Stimulated activated CD4-positive, alpha-beta T cell treated with anti-CD3 and anti-CD28 coated beads, TNF-alpha, amount 100 ng/mL, for 4 hours (primary cell): ENCODE results near the gene WNT11.

ENCODE experiments used
- DNase-seq, 3 experiments: peaks; one replicate each; pipeline ENCODE4 v3.0.0-alpha.2; 2020; ENCODE audit warnings: low read depth in 3 of 3

WNT11 gene

GRCh38 chr11:76237914-76238313, 31.6 kb upstream of the WNT11 start:
- DNase-seq = no peak

DNA sequence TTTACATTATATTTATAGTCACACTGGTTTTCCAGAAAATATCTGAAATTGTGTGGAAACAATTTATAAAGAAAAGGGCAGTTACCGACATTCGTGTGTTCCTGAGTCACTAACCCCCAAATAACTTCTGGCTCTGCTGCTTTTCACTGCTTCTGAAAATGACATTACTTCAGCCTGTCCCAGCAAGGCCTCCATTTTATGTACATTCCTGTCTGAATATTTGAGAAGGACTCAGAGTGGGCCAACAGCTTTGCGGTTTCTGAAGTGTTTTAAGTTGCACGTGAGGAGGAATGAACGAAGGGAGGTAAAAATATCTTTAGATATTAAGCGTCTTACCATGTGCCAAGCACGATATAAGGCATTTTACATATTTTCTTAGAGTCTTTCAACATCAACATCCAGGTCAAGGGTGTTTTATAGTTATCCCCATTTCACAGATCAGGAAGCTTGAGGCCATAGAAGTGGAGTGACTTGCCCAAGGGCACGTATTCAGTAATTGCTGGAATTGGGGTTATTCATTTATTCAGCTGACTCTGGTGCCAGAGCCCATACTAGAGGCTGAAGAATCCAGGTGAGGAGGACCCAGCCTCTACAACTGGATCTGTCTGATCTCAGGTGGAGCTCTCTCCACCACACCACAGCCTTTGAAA, 30.8 kb upstream of the WNT11 start:
- DNase-seq = no peak

GRCh38 chr11:76236092-76236999, 30.0 kb upstream of the WNT11 start:
- peak in 1 of 3 experiments; percentile 3 for DNase-seq

GRCh38 chr11:76235233-76236091, 29.2 kb upstream of the WNT11 start:
- DNase-seq = peak; percentile 85 to 88 (median 88)

DNA sequence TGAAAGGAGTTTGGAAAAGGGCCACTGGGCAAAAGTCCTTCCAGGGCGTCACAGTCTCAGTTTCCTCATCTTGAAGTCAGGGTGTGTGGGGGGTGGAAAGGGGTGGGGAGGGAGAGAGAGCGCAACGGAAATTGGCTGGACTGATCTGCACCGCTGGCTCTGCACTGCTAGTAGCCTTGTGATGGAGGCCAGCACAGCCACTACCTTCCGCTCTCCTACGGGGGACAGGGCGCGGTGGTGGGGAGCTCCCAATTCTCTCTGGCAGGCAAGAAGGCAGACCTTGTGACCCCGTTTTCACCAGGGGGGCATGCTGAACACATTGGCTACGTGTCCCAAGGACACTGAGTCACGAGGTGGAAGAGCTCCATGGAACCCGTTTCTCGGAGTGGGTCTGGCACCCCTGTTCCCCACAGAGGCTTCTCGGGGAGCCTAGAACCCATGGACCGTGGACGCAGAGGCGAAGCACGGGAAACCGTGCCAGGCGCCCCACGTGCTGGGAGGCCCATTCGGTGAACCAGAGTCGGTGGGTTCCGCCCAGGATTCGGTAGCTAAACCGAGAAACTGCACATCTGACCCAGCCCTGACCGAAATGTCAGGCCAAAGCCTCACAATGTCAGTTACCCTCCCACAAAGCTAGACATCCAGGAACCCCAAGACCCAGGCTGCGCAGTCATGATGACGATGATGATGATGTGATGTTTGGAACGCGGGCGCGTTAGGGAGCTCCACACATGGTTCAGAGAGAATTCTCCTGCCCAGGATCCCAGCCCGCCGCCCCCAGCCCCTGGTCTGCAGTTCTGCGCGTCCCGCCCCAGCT, 28.3 kb upstream of the WNT11 start:
- peak in 1 of 3 experiments; percentile 31 for DNase-seq

GRCh38 chr11:76234021-76234415, 27.7 kb upstream of the WNT11 start:
- DNase-seq = no peak

- DNase-seq = no peak
Measured at GRCh38 chr11:76233196-76233921, 27.1 kb upstream of the WNT11 start.

GRCh38 chr11:76232026-76232665, 25.8 kb upstream of the WNT11 start:
- no peak for DNase-seq

- no peak for DNase-seq
Measured at GRCh38 chr11:76231121-76231738, 24.9 kb upstream of the WNT11 start.

- DNase-seq = no peak
Measured at GRCh38 chr11:76230392-76230791, 24.1 kb upstream of the WNT11 start.

DNA sequence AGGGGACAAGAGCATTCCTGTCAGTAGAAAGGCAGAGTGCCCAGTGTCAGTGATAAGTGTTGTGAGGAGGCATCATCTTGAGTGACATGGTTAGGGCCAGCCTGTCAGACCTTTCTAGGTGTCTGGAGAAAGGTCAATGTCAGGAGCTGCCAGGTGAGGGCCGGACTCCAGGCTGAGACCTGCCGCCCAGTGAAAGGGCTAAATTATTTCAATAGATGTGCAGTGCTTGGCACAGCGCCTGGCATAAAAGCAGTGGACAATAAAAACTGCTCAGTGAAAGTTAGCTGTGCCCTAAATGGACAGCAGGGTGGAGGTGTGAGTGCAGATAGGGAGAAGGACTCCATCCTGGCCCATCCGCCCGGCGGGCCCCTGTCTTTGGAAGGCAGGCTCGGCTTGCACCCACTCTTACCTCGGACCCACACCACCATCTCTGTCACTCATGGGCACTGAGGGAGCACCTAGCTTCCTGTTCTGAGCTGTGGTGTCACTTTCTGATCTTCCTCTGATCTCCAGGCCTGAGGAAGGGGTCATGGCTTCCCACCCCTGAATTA, 23.5 kb upstream of the WNT11 start:
- no peak for DNase-seq

DNA sequence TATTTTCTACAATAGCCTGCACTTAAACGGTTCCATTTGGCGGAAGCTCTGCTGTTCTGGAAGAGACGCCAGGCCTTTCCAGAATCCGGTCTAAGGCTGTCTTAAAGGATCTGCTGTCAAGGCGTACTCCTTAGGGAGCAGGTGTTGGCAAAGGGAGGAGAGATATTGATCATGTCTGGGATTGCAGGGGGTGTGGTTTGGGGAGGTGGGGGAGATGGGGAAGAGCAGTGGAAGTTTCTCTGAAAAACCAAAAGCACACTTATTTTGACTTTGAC, 22.5 kb upstream of the WNT11 start:
- no peak for DNase-seq

DNA sequence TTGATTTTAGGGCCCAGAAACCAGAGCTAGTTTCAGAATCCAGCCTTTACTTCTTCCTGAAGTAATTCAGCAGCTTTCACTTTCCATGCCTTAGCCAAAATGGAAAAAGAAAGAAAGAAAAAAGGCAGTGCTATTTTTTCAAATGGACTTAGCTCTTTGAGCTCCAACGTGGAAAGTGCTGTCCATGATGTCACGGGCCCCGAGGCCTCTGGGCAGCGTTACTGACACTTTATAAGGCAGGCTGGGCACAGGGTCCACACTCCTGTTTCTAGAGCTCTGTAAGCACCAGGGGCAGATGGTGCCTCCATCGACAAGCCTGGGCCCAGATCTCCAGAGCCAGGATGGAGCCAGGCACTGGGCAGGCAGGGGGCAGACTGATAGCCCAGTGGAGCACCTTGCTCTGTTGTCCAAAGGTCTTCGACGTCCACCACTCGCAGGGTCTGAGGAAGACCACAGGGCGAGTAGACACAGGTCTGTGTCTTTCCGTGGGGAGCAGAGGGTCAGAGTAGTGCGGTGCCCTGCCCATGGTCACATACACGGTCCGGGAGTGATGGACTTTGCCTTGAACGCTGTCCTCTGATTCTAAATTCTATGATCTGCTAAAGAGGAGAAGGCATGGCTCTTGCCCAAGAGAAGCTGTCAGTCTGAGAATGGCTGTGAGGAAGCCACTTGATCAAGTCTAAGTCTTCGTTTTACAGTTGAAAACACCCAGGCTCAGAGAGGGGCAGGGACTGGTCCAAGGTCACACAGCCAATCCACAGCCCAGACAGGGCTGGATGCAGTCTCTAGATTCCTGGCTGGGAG, 22.0 kb upstream of the WNT11 start:
- no peak for DNase-seq

DNA sequence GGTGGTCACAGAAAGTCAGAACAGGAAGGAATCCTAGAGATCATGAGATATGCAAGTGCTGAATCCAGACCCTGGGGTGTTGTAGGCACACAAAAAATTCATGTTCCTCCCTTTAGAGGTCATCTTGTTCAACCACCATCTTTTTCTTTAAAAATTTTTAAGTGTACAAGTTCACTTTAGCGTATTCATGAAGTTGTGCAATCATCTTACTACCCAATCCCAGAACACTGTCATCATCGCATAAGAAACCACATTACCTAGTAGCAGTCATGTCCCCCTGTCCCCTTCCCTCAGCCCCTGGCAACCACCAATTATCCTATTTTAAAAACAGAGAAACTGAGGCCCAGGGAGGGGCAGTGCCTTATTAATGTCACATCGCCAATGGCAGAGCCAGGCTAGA, 20.3 kb upstream of the WNT11 start:
- DNase-seq = no peak

DNA sequence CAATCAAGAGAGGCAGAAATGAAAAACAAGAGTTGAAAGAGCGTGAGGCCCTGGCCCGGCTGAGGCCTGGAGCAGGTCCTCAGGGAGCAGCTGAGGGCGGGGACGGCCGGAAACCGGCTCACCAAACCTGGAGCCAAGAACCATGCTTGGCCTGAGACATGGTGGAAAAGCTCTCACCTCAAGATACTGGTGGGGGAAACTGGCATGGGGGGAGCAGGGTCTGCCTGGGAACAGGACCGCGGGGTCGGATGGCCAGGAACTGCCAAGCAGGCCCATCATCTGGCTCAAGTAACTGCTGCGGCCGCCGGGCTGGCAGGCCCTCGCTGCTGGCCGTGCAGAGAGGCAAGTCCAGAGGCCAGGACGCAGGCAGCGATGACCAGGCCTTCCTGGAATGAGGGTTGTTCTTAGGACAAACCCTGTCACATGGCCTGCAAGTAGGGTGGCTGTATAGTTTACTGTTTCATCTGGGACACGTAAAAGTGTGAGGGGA, 18.9 kb upstream of the WNT11 start:
- DNase-seq = no peak

DNA sequence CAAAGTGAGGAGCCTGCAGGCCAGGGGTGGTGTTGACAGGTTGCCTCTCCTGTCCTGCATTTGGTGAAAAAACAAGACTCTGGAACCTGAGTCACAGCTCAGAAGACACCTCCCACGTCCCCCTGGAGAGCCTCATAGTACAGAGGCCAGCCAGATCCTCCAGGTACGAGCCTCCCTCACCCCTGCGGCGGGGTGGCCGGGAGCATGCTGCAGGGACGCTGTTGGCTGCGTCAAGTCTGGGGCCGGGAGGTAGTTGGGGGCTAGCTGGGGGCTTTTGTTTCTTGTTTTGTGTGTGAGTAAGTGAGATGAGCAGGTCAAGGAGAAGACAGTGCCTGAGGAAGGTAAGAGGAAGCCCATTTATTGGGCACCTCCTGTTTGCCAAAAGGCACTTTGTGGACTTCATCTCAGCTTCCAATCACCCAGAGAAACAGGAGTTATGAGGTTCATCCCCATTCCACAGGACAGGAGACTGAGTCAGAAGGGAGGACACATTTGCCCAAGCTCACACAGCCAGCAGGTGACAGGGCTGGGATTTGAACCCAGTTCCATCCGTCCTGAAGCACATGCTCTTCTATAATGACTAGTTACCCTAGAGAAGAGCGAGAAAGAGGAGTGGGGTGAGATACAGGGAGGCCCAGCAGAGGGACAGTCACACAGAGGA, 18.3 kb upstream of the WNT11 start:
- DNase-seq = no peak

- no peak for DNase-seq
Measured at GRCh38 chr11:76221365-76221764, 15.1 kb upstream of the WNT11 start.

- DNase-seq = no peak
Measured at GRCh38 chr11:76219243-76219642, 12.9 kb upstream of the WNT11 start.
